GM19452 (cell line): ENCODE data around the gene ZRANB1.

ENCODE experiments used
- ATAC-seq: cut with Tn5 transposase; IDR thresholded peaks from one replicate; pipeline ENCODE4 v1.9.1; 2021; ENCODE audit not compliant: unreplicated experiment

Gene ZRANB1

GRCh38 chr10:124993345-124993708, 51.4 kb downstream of the ZRANB1 start:
- ATAC-seq = no peak

- ATAC-seq = no peak
These were observed 52.0 kb downstream of the ZRANB1 start for GRCh38 chr10:124993736-124994451.

GRCh38 chr10:124994573-124995473, 52.9 kb downstream of the ZRANB1 start:
- no peak for ATAC-seq

GRCh38 chr10:124995605-124996004, 53.7 kb downstream of the ZRANB1 start:
- no peak for ATAC-seq

GRCh38 chr10:124996127-124996853, 54.4 kb downstream of the ZRANB1 start:
- no peak for ATAC-seq

- no peak for ATAC-seq
These were observed 54.9 kb downstream of the ZRANB1 start for GRCh38 chr10:124996854-124997215.

- ATAC-seq = no peak
These were observed 55.4 kb downstream of the ZRANB1 start for GRCh38 chr10:124997306-124997705.

GRCh38 chr10:124997771-124998623, 56.1 kb downstream of the ZRANB1 start:
- ATAC-seq = no peak

GRCh38 chr10:124998624-124999291, 56.8 kb downstream of the ZRANB1 start:
- ATAC-seq = no peak

- no peak for ATAC-seq
These were observed 57.8 kb downstream of the ZRANB1 start for GRCh38 chr10:124999433-125000365.

- no peak for ATAC-seq
These were observed 58.7 kb downstream of the ZRANB1 start for GRCh38 chr10:125000366-125001312.

GRCh38 chr10:125001313-125002046, 59.6 kb downstream of the ZRANB1 start:
- ATAC-seq = no peak

- no peak for ATAC-seq
These were observed 60.1 kb downstream of the ZRANB1 start for GRCh38 chr10:125002047-125002422.

- no peak for ATAC-seq
These were observed 60.7 kb downstream of the ZRANB1 start for GRCh38 chr10:125002423-125003145.

- no peak for ATAC-seq
These were observed 61.4 kb downstream of the ZRANB1 start for GRCh38 chr10:125003146-125003900.

- no peak for ATAC-seq
These were observed 62.1 kb downstream of the ZRANB1 start for GRCh38 chr10:125003901-125004467.
